HG03196 (cell line): ENCODE results near the gene STX19.
A peak's percentile ranks its signal among the peaks of the same experiment; 100 is the strongest.
"Not testable (repeated sequence)": the region's sequence is repeated elsewhere in the genome, so short reads cannot be mapped to it uniquely, and the experiment has no call there.

Experiments
- ATAC-seq: cut with Tn5 transposase; IDR thresholded peaks from one replicate; pipeline ENCODE4 v1.9.1; 2021; ENCODE audit not compliant: unreplicated experiment

STX19 gene

GRCh38 chr3:93979850-93980676, 48.3 kb downstream of the STX19 start, which contains the start of gene ARL13B:
Gene ARL13B (plus strand): TSS chr3:93980155. CDS start chr3:93980424, 269 bp downstream.
- peak; percentile 100 for ATAC-seq

GRCh38 chr3:93973131-93974126, 55.0 kb downstream of the STX19 start, which contains the start of gene PROS1:
Gene PROS1 (minus strand): TSS chr3:93973896. CDS start chr3:93973749, 147 bp downstream.
- ATAC-seq = peak; percentile 85

GRCh38 chr3:93969997-93970396, 58.4 kb downstream of the STX19 start:
- ATAC-seq = no peak

- ATAC-seq = no peak
These were observed 59.0 kb downstream of the STX19 start for GRCh38 chr3:93969443-93969842.

- ATAC-seq = not testable (repeated sequence)
These were observed 63.3 kb downstream of the STX19 start for GRCh38 chr3:93965106-93965505.
